ENCODE results near the gene CDK1.

The CDK1 gene

GRCh38 chr10:60742512-60742911 is 35.8 kb upstream of the CDK1 start:
- Histone ChIP-seq H3K4me3 (ENCODE audit: low read depth in 1 of 2, low read length in 2 of 2) (no peak overlapping the region), H3K27me3 (ENCODE audit: low read depth, low read length) (no peaks in the 10 kb centered on the region), H3K36me3 (ENCODE audit: control insufficient read depth in 1 of 2, insufficient read depth in 2 of 2, low read length in 2 of 2) (no peaks in the 10 kb centered on the region), H3K9me3 (ENCODE audit: control insufficient read depth in 1 of 2, low read length in 2 of 2) (no peaks in the 10 kb centered on the region), H3K27ac (ENCODE audit: low read length) (no peak overlapping the region), H3K4me1 (ENCODE audit: control insufficient read depth in 1 of 2, insufficient read depth in 2 of 2, low read length in 2 of 2) (no peaks in the 10 kb centered on the region)

- Histone ChIP-seq H3K27me3 (ENCODE audit: low read depth, low read length) (no peaks in the 10 kb centered on the region), H3K4me3 (ENCODE audit: low read depth in 1 of 2, low read length in 2 of 2) (no peak overlapping the region), H3K27ac (ENCODE audit: low read length) (no peak overlapping the region), H3K36me3 (ENCODE audit: control insufficient read depth in 1 of 2, insufficient read depth in 2 of 2, low read length in 2 of 2) (no peaks in the 10 kb centered on the region), H3K4me1 (ENCODE audit: control insufficient read depth in 1 of 2, insufficient read depth in 2 of 2, low read length in 2 of 2) (no peaks in the 10 kb centered on the region), H3K9me3 (ENCODE audit: control insufficient read depth in 1 of 2, low read length in 2 of 2) (no peaks in the 10 kb centered on the region)
Observed at GRCh38 chr10:60747817-60748469, 30.3 kb upstream of the CDK1 start.

- Histone ChIP-seq H3K27me3 (ENCODE audit: low read depth, low read length) (no peaks in the 10 kb centered on the region), H3K9me3 (ENCODE audit: control insufficient read depth in 1 of 2, low read length in 2 of 2) (no peaks in the 10 kb centered on the region), H3K4me3 (ENCODE audit: low read depth in 1 of 2, low read length in 2 of 2) (no peak overlapping the region), H3K27ac (ENCODE audit: low read length) (no peak overlapping the region), H3K36me3 (ENCODE audit: control insufficient read depth in 1 of 2, insufficient read depth in 2 of 2, low read length in 2 of 2) (no peaks in the 10 kb centered on the region), H3K4me1 (ENCODE audit: control insufficient read depth in 1 of 2, insufficient read depth in 2 of 2, low read length in 2 of 2) (peaks cover 0 to 6% of the 10 kb centered on the region in 2 donors)
Observed at GRCh38 chr10:60753152-60753551, 25.1 kb upstream of the CDK1 start.

- Histone ChIP-seq H3K36me3 (ENCODE audit: control insufficient read depth in 1 of 2, insufficient read depth in 2 of 2, low read length in 2 of 2) (no peaks in the 10 kb centered on the region), H3K9me3 (ENCODE audit: control insufficient read depth in 1 of 2, low read length in 2 of 2) (no peaks in the 10 kb centered on the region), H3K27me3 (ENCODE audit: low read depth, low read length) (no peaks in the 10 kb centered on the region), H3K4me1 (ENCODE audit: control insufficient read depth in 1 of 2, insufficient read depth in 2 of 2, low read length in 2 of 2) (peaks cover 0 to 6% of the 10 kb centered on the region in 2 donors), H3K27ac (ENCODE audit: low read length) (no peak overlapping the region), H3K4me3 (ENCODE audit: low read depth in 1 of 2, low read length in 2 of 2) (no peak overlapping the region)
Observed at GRCh38 chr10:60753817-60754216, 24.5 kb upstream of the CDK1 start.

GRCh38 chr10:60757420-60757895 is 20.8 kb upstream of the CDK1 start:
- Histone ChIP-seq H3K27me3 (ENCODE audit: low read depth, low read length) (no peaks in the 10 kb centered on the region), H3K9me3 (ENCODE audit: control insufficient read depth in 1 of 2, low read length in 2 of 2) (no peaks in the 10 kb centered on the region), H3K4me3 (ENCODE audit: low read depth in 1 of 2, low read length in 2 of 2) (no peak overlapping the region), H3K4me1 (ENCODE audit: control insufficient read depth in 1 of 2, insufficient read depth in 2 of 2, low read length in 2 of 2) (peaks cover 0 to 6% of the 10 kb centered on the region in 2 donors), H3K27ac (ENCODE audit: low read length) (no peak overlapping the region), H3K36me3 (ENCODE audit: control insufficient read depth in 1 of 2, insufficient read depth in 2 of 2, low read length in 2 of 2) (no peaks in the 10 kb centered on the region)

GRCh38 chr10:60759181-60759580 is 19.1 kb upstream of the CDK1 start:
- Histone ChIP-seq H3K4me3 (ENCODE audit: low read depth in 1 of 2, low read length in 2 of 2) (no peak overlapping the region), H3K36me3 (ENCODE audit: control insufficient read depth in 1 of 2, insufficient read depth in 2 of 2, low read length in 2 of 2) (no peaks in the 10 kb centered on the region), H3K4me1 (ENCODE audit: control insufficient read depth in 1 of 2, insufficient read depth in 2 of 2, low read length in 2 of 2) (peaks cover 0 to 6% of the 10 kb centered on the region in 2 donors), H3K27ac (ENCODE audit: low read length) (no peak overlapping the region), H3K27me3 (ENCODE audit: low read depth, low read length) (no peaks in the 10 kb centered on the region), H3K9me3 (ENCODE audit: control insufficient read depth in 1 of 2, low read length in 2 of 2) (no peaks in the 10 kb centered on the region)

- no peak overlapping the region for H3K27ac ChIP-seq (ENCODE audit: low read length)
- no peaks in the 10 kb centered on the region for H3K27me3 ChIP-seq (ENCODE audit: low read depth, low read length)
- H3K4me1 ChIP-seq (ENCODE audit: control insufficient read depth in 1 of 2, insufficient read depth in 2 of 2, low read length in 2 of 2) = peaks cover 0 to 6% of the 10 kb centered on the region in 2 donors
- H3K4me3 ChIP-seq (ENCODE audit: low read depth in 1 of 2, low read length in 2 of 2) = no peak overlapping the region
- no peaks in the 10 kb centered on the region for H3K9me3 ChIP-seq (ENCODE audit: control insufficient read depth in 1 of 2, low read length in 2 of 2)
- no peaks in the 10 kb centered on the region for H3K36me3 ChIP-seq (ENCODE audit: control insufficient read depth in 1 of 2, insufficient read depth in 2 of 2, low read length in 2 of 2)
Observed at GRCh38 chr10:60760711-60761210, 17.5 kb upstream of the CDK1 start.

GRCh38 chr10:60762554-60762953 is 15.7 kb upstream of the CDK1 start:
- H3K36me3 ChIP-seq (ENCODE audit: control insufficient read depth in 1 of 2, insufficient read depth in 2 of 2, low read length in 2 of 2) = no peaks in the 10 kb centered on the region
- no peaks in the 10 kb centered on the region for H3K9me3 ChIP-seq (ENCODE audit: control insufficient read depth in 1 of 2, low read length in 2 of 2)
- no peak overlapping the region for H3K4me3 ChIP-seq (ENCODE audit: low read depth in 1 of 2, low read length in 2 of 2)
- no peaks in the 10 kb centered on the region for H3K27me3 ChIP-seq (ENCODE audit: low read depth, low read length)
- peaks cover 0 to 2% of the 10 kb centered on the region in 2 donors for H3K4me1 ChIP-seq (ENCODE audit: control insufficient read depth in 1 of 2, insufficient read depth in 2 of 2, low read length in 2 of 2)
- H3K27ac ChIP-seq (ENCODE audit: low read length) = no peak overlapping the region

- Histone ChIP-seq H3K27ac (ENCODE audit: low read length) (no peak overlapping the region), H3K4me1 (ENCODE audit: control insufficient read depth in 1 of 2, insufficient read depth in 2 of 2, low read length in 2 of 2) (no peaks in the 10 kb centered on the region), H3K4me3 (ENCODE audit: low read depth in 1 of 2, low read length in 2 of 2) (no peak overlapping the region), H3K9me3 (ENCODE audit: control insufficient read depth in 1 of 2, low read length in 2 of 2) (no peaks in the 10 kb centered on the region), H3K27me3 (ENCODE audit: low read depth, low read length) (no peaks in the 10 kb centered on the region), H3K36me3 (ENCODE audit: control insufficient read depth in 1 of 2, insufficient read depth in 2 of 2, low read length in 2 of 2) (no peaks in the 10 kb centered on the region)
Observed at GRCh38 chr10:60767424-60767823, 10.9 kb upstream of the CDK1 start.

GRCh38 chr10:60769406-60769805 is 8.9 kb upstream of the CDK1 start:
- H3K36me3 ChIP-seq (ENCODE audit: control insufficient read depth in 1 of 2, insufficient read depth in 2 of 2, low read length in 2 of 2) = no peaks in the 10 kb centered on the region
- H3K27ac ChIP-seq (ENCODE audit: low read length) = no peak overlapping the region
- H3K9me3 ChIP-seq (ENCODE audit: control insufficient read depth in 1 of 2, low read length in 2 of 2) = no peaks in the 10 kb centered on the region
- H3K4me3 ChIP-seq (ENCODE audit: low read depth in 1 of 2, low read length in 2 of 2) = no peak overlapping the region
- H3K4me1 ChIP-seq (ENCODE audit: control insufficient read depth in 1 of 2, insufficient read depth in 2 of 2, low read length in 2 of 2) = no peaks in the 10 kb centered on the region
- no peaks in the 10 kb centered on the region for H3K27me3 ChIP-seq (ENCODE audit: low read depth, low read length)

GRCh38 chr10:60777696-60778213 is 523 bp upstream of the CDK1 start:
- no peaks in the 10 kb centered on the region for H3K36me3 ChIP-seq (ENCODE audit: control insufficient read depth in 1 of 2, insufficient read depth in 2 of 2, low read length in 2 of 2)
- H3K27me3 ChIP-seq (ENCODE audit: low read depth, low read length) = no peaks in the 10 kb centered on the region
- peak overlapping the region; percentile 75 to 80 for H3K4me3 ChIP-seq (ENCODE audit: low read depth in 1 of 2, low read length in 2 of 2)
- peaks cover 0 to 8% of the 10 kb centered on the region in 2 donors for H3K4me1 ChIP-seq (ENCODE audit: control insufficient read depth in 1 of 2, insufficient read depth in 2 of 2, low read length in 2 of 2)
- no peak overlapping the region for H3K27ac ChIP-seq (ENCODE audit: low read length)
- no peaks in the 10 kb centered on the region for H3K9me3 ChIP-seq (ENCODE audit: control insufficient read depth in 1 of 2, low read length in 2 of 2)

Measured in muscle layer of duodenum (tissue), 2 donors.